Right kidney (tissue), 1 donor: Measurements from ENCODE around the gene NTRK2.

Experiments used
- DNase-seq: peaks from one replicate; pipeline ENCODE4 v3.0.0-alpha.2; 2016

The NTRK2 gene

DNA sequence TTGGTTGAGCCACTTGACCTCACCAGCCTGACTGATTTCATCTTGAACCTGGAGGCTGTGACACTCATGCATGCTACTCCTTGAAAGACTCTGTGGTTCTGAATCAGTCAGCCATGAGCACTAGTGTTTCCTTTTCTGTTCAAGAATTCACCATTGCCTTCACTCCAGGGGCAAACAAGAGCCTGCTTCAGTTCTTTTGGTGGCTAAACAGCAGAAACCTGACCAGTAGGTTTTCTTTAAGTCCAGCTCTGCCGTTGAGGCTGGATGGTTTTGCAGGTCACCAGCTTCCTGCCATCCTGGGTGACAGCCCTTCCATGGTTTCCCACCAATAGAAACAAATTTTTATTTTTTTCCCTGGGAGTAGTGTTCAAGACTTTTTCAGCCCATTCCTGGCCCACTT is 10.0 kb downstream of the NTRK2 start:
- no peak for DNase-seq

- DNase-seq = no peak
Observed at GRCh38 chr9:84681516-84682285, 12.2 kb downstream of the NTRK2 start.

- DNase-seq = no peak
Observed at GRCh38 chr9:84686068-84686467, 16.5 kb downstream of the NTRK2 start.

DNA sequence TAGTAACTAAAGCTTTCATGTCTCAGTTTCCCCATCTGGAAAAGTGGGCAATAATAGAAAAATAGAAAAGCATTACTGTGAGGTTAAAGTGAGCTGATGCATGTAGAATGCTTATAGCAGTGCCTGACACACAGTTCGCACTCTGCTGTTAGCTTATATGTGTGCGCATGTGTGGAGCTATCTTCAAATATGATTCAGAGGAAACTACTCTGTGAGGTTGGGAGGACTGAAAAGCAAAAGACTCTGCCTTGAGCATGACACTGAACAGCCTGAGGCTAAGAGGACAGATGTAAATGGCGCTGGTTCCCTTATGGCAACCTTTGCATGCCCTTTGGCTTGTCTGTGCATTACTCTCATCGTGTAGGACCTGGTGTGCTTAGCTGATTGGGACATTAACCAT is 19.4 kb downstream of the NTRK2 start:
- no peak for DNase-seq

DNA sequence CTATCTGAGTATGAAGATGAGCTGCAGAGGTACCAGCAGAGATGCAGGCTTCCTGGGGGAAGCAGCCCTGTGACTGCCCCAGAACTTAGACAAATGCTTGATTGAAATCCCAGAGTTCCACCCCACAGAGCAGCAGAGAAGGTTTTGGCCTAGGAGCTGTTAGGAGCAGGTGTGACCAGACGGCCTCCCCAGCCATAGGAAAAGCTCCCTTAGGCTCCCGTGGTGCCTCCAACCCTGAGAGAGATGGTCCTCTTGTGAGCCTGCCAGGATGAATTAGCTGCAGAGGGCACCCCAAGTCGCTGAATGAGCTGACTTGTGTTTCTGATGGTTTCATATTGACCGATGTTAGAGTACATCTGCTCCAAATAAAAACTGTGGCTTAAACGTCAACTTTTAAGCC is 22.1 kb downstream of the NTRK2 start:
- no peak for DNase-seq

- no peak for DNase-seq
Observed at GRCh38 chr9:84694248-84694647, 24.7 kb downstream of the NTRK2 start.

GRCh38 chr9:84697042-84697441 is 27.5 kb downstream of the NTRK2 start:
- DNase-seq = no peak

- peak; percentile 52 for DNase-seq
Observed at GRCh38 chr9:84697509-84698114, 28.1 kb downstream of the NTRK2 start.

DNA sequence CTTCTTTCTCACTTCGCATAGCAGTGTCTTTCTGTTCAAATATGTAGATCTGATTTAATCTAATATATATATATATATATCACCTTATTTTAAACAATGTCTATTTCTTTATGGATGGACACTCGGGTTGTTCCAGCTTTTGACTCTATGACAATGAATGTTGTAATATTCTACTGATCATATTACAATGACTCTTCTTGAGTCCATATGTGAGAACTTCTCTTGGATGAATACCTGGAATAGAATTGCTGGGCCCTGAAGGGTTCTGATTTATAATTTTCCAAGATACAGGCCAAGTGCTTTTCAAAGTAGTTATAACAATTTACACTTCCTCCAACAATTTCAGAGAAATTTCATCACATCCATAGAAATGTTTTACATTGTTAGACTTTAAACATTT is 28.8 kb downstream of the NTRK2 start:
- no peak for DNase-seq

DNA sequence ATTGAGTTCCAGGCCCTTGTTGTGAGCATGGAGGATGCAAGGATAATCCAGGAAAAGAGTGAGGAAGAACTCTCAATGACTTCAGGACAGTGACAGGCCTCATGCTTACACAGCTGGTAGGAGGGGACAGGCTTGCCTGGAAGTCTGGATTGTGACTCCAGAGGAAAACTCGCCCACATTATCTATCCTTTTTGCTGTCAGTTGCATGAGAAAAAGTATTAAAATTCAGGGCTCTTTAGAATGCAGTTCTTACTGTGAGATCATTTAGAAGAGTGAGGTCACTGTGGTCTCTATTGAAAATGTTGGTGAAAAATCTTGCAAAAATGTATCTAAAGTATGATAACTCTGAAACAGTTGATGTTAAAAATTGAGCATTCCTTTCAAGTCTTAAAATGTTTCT is 30.5 kb downstream of the NTRK2 start:
- no peak for DNase-seq

DNA sequence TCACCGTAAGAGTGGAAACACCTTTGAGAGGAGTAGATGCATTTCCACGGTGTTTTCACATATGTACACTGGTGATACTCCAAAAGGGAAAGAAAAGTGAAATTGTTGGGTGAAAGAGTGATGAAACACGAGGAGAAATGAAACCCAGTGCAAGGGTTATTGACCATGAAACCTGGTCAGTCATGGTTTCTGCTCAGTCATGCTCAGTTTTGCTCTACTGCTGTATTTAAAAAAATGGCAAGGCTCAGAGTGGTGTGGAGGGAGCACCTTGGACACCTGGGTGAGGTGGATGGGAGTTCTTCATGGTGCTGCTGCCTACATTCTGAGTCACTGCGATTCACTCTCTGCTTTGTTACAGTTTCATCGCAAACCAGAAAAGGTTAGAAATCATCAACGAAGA is 32.3 kb downstream of the NTRK2 start:
- no peak for DNase-seq

DNA sequence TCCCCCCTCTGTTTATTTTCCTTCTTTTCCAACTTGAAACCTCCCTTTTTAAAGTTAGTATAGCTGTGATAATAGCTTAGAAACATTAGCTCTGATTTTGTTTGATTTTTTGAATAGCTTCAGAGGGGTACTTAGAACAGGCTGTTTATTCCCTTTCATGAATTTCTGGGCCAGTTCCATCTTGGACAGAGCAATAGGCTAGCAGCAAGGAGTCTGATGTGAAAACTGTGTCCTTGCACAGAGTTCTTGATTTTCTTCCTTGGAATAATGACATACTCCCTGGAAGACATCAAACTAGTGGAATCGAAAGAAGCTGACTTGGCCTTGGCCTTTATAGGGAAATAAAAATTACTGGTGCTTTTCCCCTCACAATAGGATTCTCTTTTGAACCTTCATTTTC is 32.9 kb downstream of the NTRK2 start:
- no peak for DNase-seq

DNA sequence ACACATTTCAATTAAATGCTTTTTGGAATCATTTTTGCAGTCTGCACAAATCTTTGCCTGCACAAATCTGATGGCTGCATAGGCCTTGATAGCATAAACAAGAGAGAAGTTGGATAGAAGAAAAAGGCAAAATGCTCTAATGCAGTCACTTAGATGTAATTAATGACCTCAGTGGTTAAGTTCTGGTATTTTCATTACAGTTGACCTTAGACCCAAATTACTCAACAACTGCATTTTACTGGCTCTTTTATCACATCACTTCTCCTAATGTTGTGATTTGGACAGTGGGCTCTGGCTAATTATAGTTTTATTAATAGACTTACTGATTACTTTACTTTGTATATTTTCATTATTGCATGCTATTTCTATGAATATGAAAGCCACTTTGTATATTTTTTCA is 34.3 kb downstream of the NTRK2 start:
- no peak for DNase-seq

DNA sequence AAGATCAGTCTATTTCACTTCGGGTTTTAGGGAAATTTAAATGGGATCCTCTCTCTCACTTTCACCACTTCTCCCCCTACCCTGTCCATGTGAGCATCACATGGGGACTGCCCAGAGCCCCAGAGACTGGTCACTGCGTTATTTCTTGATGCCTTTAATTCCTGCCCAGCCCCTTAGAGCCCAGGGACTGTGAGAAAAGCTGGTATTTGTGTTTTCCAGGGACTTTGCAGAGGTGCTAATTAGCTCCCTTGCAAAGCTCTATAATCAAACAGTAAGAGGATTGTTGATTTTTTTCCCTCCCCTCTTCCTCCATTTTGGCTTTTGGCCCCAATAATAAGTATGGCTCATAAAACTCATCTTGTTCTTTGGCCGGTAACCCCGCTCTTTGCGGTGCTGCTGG is 35.6 kb downstream of the NTRK2 start:
- no peak for DNase-seq

GRCh38 chr9:84708400-84708799 is 38.9 kb downstream of the NTRK2 start:
- DNase-seq = no peak

DNA sequence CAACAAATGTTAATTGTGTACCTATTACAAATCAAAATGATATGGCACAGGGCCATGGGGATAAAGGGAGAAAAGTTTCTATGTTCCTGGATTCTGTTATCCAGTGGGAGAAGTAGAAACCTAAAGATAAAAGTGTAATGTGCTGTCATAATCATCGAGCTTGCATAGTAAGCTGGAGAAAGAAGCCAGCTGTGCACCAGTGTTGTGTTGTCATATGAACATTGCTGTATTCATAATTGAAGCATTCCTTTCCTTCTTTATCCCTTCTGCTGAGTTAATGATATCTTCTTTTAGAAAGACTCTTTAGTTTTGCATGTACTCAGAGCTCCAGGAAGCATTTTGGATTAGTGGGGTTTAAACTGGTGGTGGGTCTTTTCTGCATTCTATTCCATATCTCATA is 39.5 kb downstream of the NTRK2 start:
- DNase-seq = no peak

GRCh38 chr9:84710701-84711397 is 41.3 kb downstream of the NTRK2 start:
- no peak for DNase-seq

GRCh38 chr9:84711398-84711777 is 41.9 kb downstream of the NTRK2 start:
- DNase-seq = no peak

- no peak for DNase-seq
Observed at GRCh38 chr9:84711936-84712335, 42.4 kb downstream of the NTRK2 start.

DNA sequence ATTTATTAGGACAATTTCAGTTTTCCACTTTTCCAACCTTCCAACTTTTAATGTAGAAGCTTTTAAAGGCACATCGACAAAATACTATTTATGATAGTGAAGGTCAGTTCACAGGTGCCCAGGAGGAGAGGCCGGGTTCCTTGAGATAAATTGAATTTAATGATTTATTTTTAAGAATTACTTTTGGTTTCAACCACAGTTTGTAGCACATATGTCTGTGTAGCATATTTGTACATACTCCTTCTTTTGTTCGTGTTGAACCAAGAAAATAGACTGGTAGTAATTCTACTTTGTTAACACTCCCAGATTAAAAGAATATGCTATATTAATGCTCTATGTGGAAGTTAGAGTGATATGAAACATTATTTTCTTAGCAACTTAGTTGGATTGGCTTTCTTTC is 46.7 kb downstream of the NTRK2 start:
- no peak for DNase-seq

- no peak for DNase-seq
Observed at GRCh38 chr9:84718476-84718875, 48.9 kb downstream of the NTRK2 start.

- DNase-seq = no peak
Observed at GRCh38 chr9:84722388-84722989, 53.0 kb downstream of the NTRK2 start.

GRCh38 chr9:84723426-84723825 is 53.9 kb downstream of the NTRK2 start:
- DNase-seq = no peak
